Measurements from ENCODE around the gene CLBA1.
A peak's percentile ranks its signal among the peaks of the same experiment; 100 is the strongest.

Gene CLBA1

GRCh38 chr14:105015242-105015641, 29.7 kb downstream of the CLBA1 start:
- Histone ChIP-seq H3K9me3 (replicated peaks; ENCODE audit: low read length) (no peaks in the 10 kb centered on the region), H3K4me1 (ENCODE audit: control insufficient read depth, insufficient read depth, low read length) (peaks cover 64% of the 10 kb centered on the region), H3K4me2 (ENCODE audit: low read length) (peak overlapping the region; percentile 61), H3K9ac (ENCODE audit: low read depth, low read length) (no peak overlapping the region), H3K36me3 (ENCODE audit: insufficient read depth, low read length) (peaks cover 21% of the 10 kb centered on the region), H3K4me3 (ENCODE audit: low read length) (no peak overlapping the region), H3K27me3 (ENCODE audit: control insufficient read depth, insufficient read depth, low read length) (no peaks in the 10 kb centered on the region)

- Histone ChIP-seq H3K27me3 (ENCODE audit: control insufficient read depth, insufficient read depth, low read length) (no peaks in the 10 kb centered on the region), H3K4me1 (ENCODE audit: control insufficient read depth, insufficient read depth, low read length) (peaks cover 64% of the 10 kb centered on the region), H3K4me3 (ENCODE audit: low read length) (no peak overlapping the region), H3K9ac (ENCODE audit: low read depth, low read length) (no peak overlapping the region), H3K9me3 (replicated peaks; ENCODE audit: low read length) (no peaks in the 10 kb centered on the region), H3K4me2 (ENCODE audit: low read length) (no peak overlapping the region), H3K36me3 (ENCODE audit: insufficient read depth, low read length) (peaks cover 15% of the 10 kb centered on the region)
Observed at GRCh38 chr14:105015905-105016304, 30.3 kb downstream of the CLBA1 start.

- Histone ChIP-seq H3K9me3 (replicated peaks; ENCODE audit: low read length) (no peaks in the 10 kb centered on the region), H3K27me3 (ENCODE audit: control insufficient read depth, insufficient read depth, low read length) (no peaks in the 10 kb centered on the region), H3K36me3 (ENCODE audit: insufficient read depth, low read length) (peaks cover 5% of the 10 kb centered on the region), H3K4me1 (ENCODE audit: control insufficient read depth, insufficient read depth, low read length) (peaks cover 66% of the 10 kb centered on the region), H3K9ac (ENCODE audit: low read depth, low read length) (peak overlapping the region; percentile 11), H3K4me3 (ENCODE audit: low read length) (peak overlapping the region; percentile 8), H3K4me2 (ENCODE audit: low read length) (peak overlapping the region; percentile 59)
Observed at GRCh38 chr14:105018414-105018813, 32.8 kb downstream of the CLBA1 start.

GRCh38 chr14:105019861-105020814, 34.5 kb downstream of the CLBA1 start:
- peak overlapping the region; percentile 95 for H3K9ac ChIP-seq (ENCODE audit: low read depth, low read length)
- peak overlapping the region; percentile 86 for H3K4me3 ChIP-seq (ENCODE audit: low read length)
- H3K4me1 ChIP-seq (ENCODE audit: control insufficient read depth, insufficient read depth, low read length): peaks cover 68% of the 10 kb centered on the region
- H3K9me3 ChIP-seq (replicated peaks; ENCODE audit: low read length): no peaks in the 10 kb centered on the region
- peaks cover 5% of the 10 kb centered on the region for H3K36me3 ChIP-seq (ENCODE audit: insufficient read depth, low read length)
- peak overlapping the region; percentile 88 for H3K4me2 ChIP-seq (ENCODE audit: low read length)
- H3K27me3 ChIP-seq (ENCODE audit: control insufficient read depth, insufficient read depth, low read length): no peaks in the 10 kb centered on the region

- H3K4me1 ChIP-seq (ENCODE audit: control insufficient read depth, insufficient read depth, low read length): peaks cover 74% of the 10 kb centered on the region
- H3K27me3 ChIP-seq (ENCODE audit: control insufficient read depth, insufficient read depth, low read length): no peaks in the 10 kb centered on the region
- peak within 1 kb of the TSS; percentile 95 for H3K9ac ChIP-seq (ENCODE audit: low read depth, low read length)
- peaks cover 5% of the 10 kb centered on the region for H3K36me3 ChIP-seq (ENCODE audit: insufficient read depth, low read length)
- peak within 1 kb of the TSS; percentile 99 for H3K4me2 ChIP-seq (ENCODE audit: low read length)
- H3K9me3 ChIP-seq (replicated peaks; ENCODE audit: low read length): no peaks in the 10 kb centered on the region
- H3K4me3 ChIP-seq (ENCODE audit: low read length): peak within 1 kb of the TSS; percentile 86
Observed at GRCh38 chr14:105020815-105021655, 35.4 kb downstream of the CLBA1 start, which contains the start of gene CDCA4. Gene CDCA4, minus strand, starts transcription at chr14:105021083. Its CDS starts 9,154 bp downstream, at chr14:105011929.

- Histone ChIP-seq H3K4me1 (ENCODE audit: control insufficient read depth, insufficient read depth, low read length) (peaks cover 72% of the 10 kb centered on the region), H3K9ac (ENCODE audit: low read depth, low read length) (peak overlapping the region; percentile 93), H3K9me3 (replicated peaks; ENCODE audit: low read length) (no peaks in the 10 kb centered on the region), H3K4me2 (ENCODE audit: low read length) (peak overlapping the region; percentile 99), H3K4me3 (ENCODE audit: low read length) (peak overlapping the region; percentile 78), H3K36me3 (ENCODE audit: insufficient read depth, low read length) (peaks cover 1% of the 10 kb centered on the region), H3K27me3 (ENCODE audit: control insufficient read depth, insufficient read depth, low read length) (no peaks in the 10 kb centered on the region)
Observed at GRCh38 chr14:105021656-105022275, 36.2 kb downstream of the CLBA1 start.

- Histone ChIP-seq H3K27me3 (ENCODE audit: control insufficient read depth, insufficient read depth, low read length) (no peaks in the 10 kb centered on the region), H3K9ac (ENCODE audit: low read depth, low read length) (peak overlapping the region; percentile 93), H3K4me2 (ENCODE audit: low read length) (peak overlapping the region; percentile 99), H3K4me3 (ENCODE audit: low read length) (peak overlapping the region; percentile 78), H3K36me3 (ENCODE audit: insufficient read depth, low read length) (no peaks in the 10 kb centered on the region), H3K9me3 (replicated peaks; ENCODE audit: low read length) (no peaks in the 10 kb centered on the region), H3K4me1 (ENCODE audit: control insufficient read depth, insufficient read depth, low read length) (peaks cover 74% of the 10 kb centered on the region)
Observed at GRCh38 chr14:105022276-105022670, 36.7 kb downstream of the CLBA1 start.

- Histone ChIP-seq H3K9me3 (replicated peaks; ENCODE audit: low read length) (no peaks in the 10 kb centered on the region), H3K4me1 (ENCODE audit: control insufficient read depth, insufficient read depth, low read length) (peaks cover 78% of the 10 kb centered on the region), H3K27me3 (ENCODE audit: control insufficient read depth, insufficient read depth, low read length) (no peaks in the 10 kb centered on the region), H3K9ac (ENCODE audit: low read depth, low read length) (peak overlapping the region; percentile 82), H3K4me2 (ENCODE audit: low read length) (peak overlapping the region; percentile 99), H3K36me3 (ENCODE audit: insufficient read depth, low read length) (no peaks in the 10 kb centered on the region), H3K4me3 (ENCODE audit: low read length) (peak overlapping the region; percentile 9)
Observed at GRCh38 chr14:105023144-105023543, 37.6 kb downstream of the CLBA1 start.

GRCh38 chr14:105023791-105024480, 38.3 kb downstream of the CLBA1 start:
- H3K4me2 ChIP-seq (ENCODE audit: low read length): peak overlapping the region; percentile 99
- H3K9ac ChIP-seq (ENCODE audit: low read depth, low read length): peak overlapping the region; percentile 82
- H3K27me3 ChIP-seq (ENCODE audit: control insufficient read depth, insufficient read depth, low read length): no peaks in the 10 kb centered on the region
- no peaks in the 10 kb centered on the region for H3K9me3 ChIP-seq (replicated peaks; ENCODE audit: low read length)
- peak overlapping the region; percentile 53 for H3K4me3 ChIP-seq (ENCODE audit: low read length)
- no peaks in the 10 kb centered on the region for H3K36me3 ChIP-seq (ENCODE audit: insufficient read depth, low read length)
- H3K4me1 ChIP-seq (ENCODE audit: control insufficient read depth, insufficient read depth, low read length): peaks cover 79% of the 10 kb centered on the region

- peak overlapping the region; percentile 29 for H3K9ac ChIP-seq (ENCODE audit: low read depth, low read length)
- H3K9me3 ChIP-seq (replicated peaks; ENCODE audit: low read length): no peaks in the 10 kb centered on the region
- H3K4me1 ChIP-seq (ENCODE audit: control insufficient read depth, insufficient read depth, low read length): peaks cover 69% of the 10 kb centered on the region
- no peak overlapping the region for H3K4me3 ChIP-seq (ENCODE audit: low read length)
- no peaks in the 10 kb centered on the region for H3K27me3 ChIP-seq (ENCODE audit: control insufficient read depth, insufficient read depth, low read length)
- H3K36me3 ChIP-seq (ENCODE audit: insufficient read depth, low read length): no peaks in the 10 kb centered on the region
- no peak overlapping the region for H3K4me2 ChIP-seq (ENCODE audit: low read length)
Observed at GRCh38 chr14:105025429-105025828, 39.8 kb downstream of the CLBA1 start.

Measured in skeletal muscle satellite cell (primary cell).